CD4-positive, alpha-beta memory T cell (primary cell): ENCODE results near the gene HMG20A. TPM values are rescaled to one million over a fixed set of nuclear protein-coding genes. Genes with fewer than 3 reads are reported as not detected.

ENCODE experiments used
- CTCF ChIA-PET: fragments of 350-600 bp; sonication (Branson Sonifier 250); formaldehyde crosslinking; loops from one replicate; lab custom pipeline; 2021; ENCODE audit warnings: inconsistent platforms; ENCODE audit not compliant: partially characterized antibody; lab: Charles Lee
- POLR2A ChIA-PET: fragments of 350-600 bp; sonication (Branson Sonifier 250); formaldehyde crosslinking; loops from one replicate; lab custom pipeline; 2021; ENCODE audit not compliant: partially characterized antibody; lab: Charles Lee
- DNase-seq, 5 donors: peaks; one replicate each; pipeline versions ENCODE4 v3.0.0 to v3.0.0-alpha.2; 2020 to 2022; ENCODE audit warnings: mixed read lengths in 1 of 5
- H3K27ac ChIP-seq: one replicate; pipeline ENCODE4 v1.7.0; 2013; ENCODE audit warnings: low read depth, low read length
- H3K27me3 ChIP-seq: 2 replicates; pipeline ENCODE4 v1.7.0; 2013; ENCODE audit warnings: mild to moderate bottlenecking, low read length, moderate library complexity; ENCODE audit not compliant: insufficient read depth
- H3K36me3 ChIP-seq: 2 replicates; pipeline ENCODE4 v1.7.0; 2013; ENCODE audit warnings: mild to moderate bottlenecking, low read length, moderate library complexity; ENCODE audit not compliant: insufficient read depth
- H3K4me1 ChIP-seq: 2 replicates; pipeline ENCODE4 v1.7.0; 2013; ENCODE audit warnings: mild to moderate bottlenecking, low read length, moderate library complexity; ENCODE audit not compliant: insufficient read depth
- H3K4me3 ChIP-seq, 2 donors: one replicate each; pipeline ENCODE4 v1.7.0; 2013; ENCODE audit warnings: low read length in 2 of 2, mild to moderate bottlenecking in 1 of 2
- H3K9me3 ChIP-seq, 2 donors: one replicate each; pipeline ENCODE4 v1.7.0; 2013; ENCODE audit warnings: low read length in 2 of 2, control low read depth in 1 of 2; ENCODE audit not compliant: control insufficient read depth in 1 of 2
- H3K27ac Mint-ChIP-seq, 7 donors: one replicate each; pipeline ENCODE4 v1.8.0; 2020 to 2021; ENCODE audit warnings: mixed read lengths in 7 of 7, mild to moderate bottlenecking in 6 of 7, inconsistent platforms in 3 of 7, moderate library complexity in 3 of 7
- H3K27me3 Mint-ChIP-seq, 2 donors: one replicate each; pipeline ENCODE4 v1.8.0; 2020 to 2021; ENCODE audit warnings: mixed read lengths in 2 of 2
- H3K36me3 Mint-ChIP-seq, 2 donors: one replicate each; pipeline ENCODE4 v1.8.0; 2020 to 2021; ENCODE audit warnings: mixed read lengths in 2 of 2, inconsistent platforms in 1 of 2, mild to moderate bottlenecking in 1 of 2
- H3K4me1 Mint-ChIP-seq, 4 donors: one replicate each; pipeline ENCODE4 v1.8.0; 2020 to 2021; ENCODE audit warnings: mixed read lengths in 4 of 4, mild to moderate bottlenecking in 1 of 4
- H3K4me3 Mint-ChIP-seq, 8 donors: one replicate each; pipeline ENCODE4 v1.8.0; 2020 to 2021; ENCODE audit warnings: mixed read lengths in 8 of 8, mild to moderate bottlenecking in 7 of 8, moderate library complexity in 6 of 8, inconsistent platforms in 3 of 8
- H3K9me3 Mint-ChIP-seq, 8 donors: one replicate each; pipeline ENCODE4 v1.8.0; 2020 to 2021; ENCODE audit warnings: mixed read lengths in 8 of 8, mild to moderate bottlenecking in 5 of 8, inconsistent platforms in 3 of 8, moderate library complexity in 1 of 8
- intact Hi-C: fragments of 100-400 bp; cut with micrococcal nuclease; formaldehyde crosslinking; loops from one replicate; pipeline ENCODE4 v1.15.1; 2023
- polyA plus RNA-seq, 2 donors: library from polyadenylated mRNA; unstranded; fragments of 300-500 nt; fragmentation: Illumina TruSeq; gene quantifications; one replicate each; pipeline ENCODE4 v1.2.3, GENCODE V29; 2021
- total RNA-seq, 2 experiments: library from RNA; stranded (reverse); gene quantifications; one replicate each; pipeline ENCODE4 v1.2.3, GENCODE V29; 2021

Gene HMG20A
- total and polyA plus RNA-seq, 4 experiments from 2014 or later: 29.7 to 49.6 (median 42.1) TPM

GRCh38 chr15:77527164-77527778, 106.6 kb downstream of the HMG20A start:
- CTCF ChIA-PET: interaction anchor here (1.8 kb wide), 1 partner anchor 16 kb away, joined by 5 read pairs; no protein-coding TSS in a partner anchor
- POLR2A ChIA-PET: no interaction called here
- no peaks in the 10 kb centered on the region for H3K9me3 Mint-ChIP-seq
- Histone ChIP-seq H3K4me3 (no peak overlapping the region), H3K9me3 (no peaks in the 10 kb centered on the region), H3K27ac (no peak overlapping the region), H3K27me3 (no peaks in the 10 kb centered on the region), H3K4me1 (no peaks in the 10 kb centered on the region), H3K36me3 (no peaks in the 10 kb centered on the region)
- peaks cover 0 to 3% of the 10 kb centered on the region in 2 donors for H3K27me3 Mint-ChIP-seq
- no peak for DNase-seq
- no peaks in the 10 kb centered on the region for H3K36me3 Mint-ChIP-seq
- H3K27ac Mint-ChIP-seq: no peak overlapping the region
- intact Hi-C loops: no loop called here
- no peak overlapping the region for H3K4me3 Mint-ChIP-seq
- no peaks in the 10 kb centered on the region for H3K4me1 Mint-ChIP-seq

GRCh38 chr15:77527831-77528231, 107.1 kb downstream of the HMG20A start:
- H3K4me3 ChIP-seq: no peak overlapping the region
- no peaks in the 10 kb centered on the region for H3K4me1 ChIP-seq
- Mint-ChIP-seq H3K27me3 (peaks cover 0 to 5% of the 10 kb centered on the region in 2 donors), H3K4me1 (no peaks in the 10 kb centered on the region), H3K36me3 (no peaks in the 10 kb centered on the region), H3K27ac (no peak overlapping the region), H3K4me3 (no peak overlapping the region), H3K9me3 (no peaks in the 10 kb centered on the region)
- no peak overlapping the region for H3K27ac ChIP-seq
- no peaks in the 10 kb centered on the region for H3K27me3 ChIP-seq
- H3K9me3 ChIP-seq: no peaks in the 10 kb centered on the region
- POLR2A ChIA-PET: no interaction called here
- CTCF ChIA-PET: no interaction called here
- intact Hi-C loops: no loop called here
- DNase-seq: no peak
- H3K36me3 ChIP-seq: no peaks in the 10 kb centered on the region

GRCh38 chr15:77528290-77528967, 107.7 kb downstream of the HMG20A start:
- DNase-seq: no peak
- CTCF ChIA-PET: no interaction called here
- no peaks in the 10 kb centered on the region for H3K36me3 Mint-ChIP-seq

DNA sequence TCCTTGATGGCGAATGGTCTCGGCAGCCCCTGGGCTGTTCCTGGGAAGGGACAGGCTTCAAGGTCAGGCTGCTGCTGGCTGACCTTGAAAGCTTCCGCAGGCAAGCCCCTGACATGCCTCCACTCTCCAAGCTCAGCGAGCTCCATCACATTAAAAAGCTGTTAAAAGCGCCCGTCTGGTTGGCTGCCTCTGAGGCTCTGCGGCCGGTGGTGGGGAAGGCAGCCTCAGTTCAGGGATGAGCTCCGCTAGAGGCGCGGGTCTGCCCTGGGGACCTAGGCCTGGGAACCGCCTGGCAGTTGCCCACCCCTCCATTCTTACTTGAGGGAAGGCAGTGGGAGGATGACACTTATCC, 108.3 kb downstream of the HMG20A start:
- Histone ChIP-seq H3K27me3 (no peaks in the 10 kb centered on the region), H3K27ac (no peak overlapping the region), H3K36me3 (no peaks in the 10 kb centered on the region), H3K4me3 (no peak overlapping the region), H3K9me3 (no peaks in the 10 kb centered on the region), H3K4me1 (no peaks in the 10 kb centered on the region)
- no peaks in the 10 kb centered on the region for H3K4me1 Mint-ChIP-seq
- intact Hi-C loops: no loop called here
- H3K4me3 Mint-ChIP-seq: no peak overlapping the region
- no peaks in the 10 kb centered on the region for H3K9me3 Mint-ChIP-seq
- ChIA-PET CTCF (no interaction called here), POLR2A (no interaction called here)
- DNase-seq: no peak
- H3K36me3 Mint-ChIP-seq: no peaks in the 10 kb centered on the region
- peaks cover under 1 to 5% of the 10 kb centered on the region in 2 donors for H3K27me3 Mint-ChIP-seq
- H3K27ac Mint-ChIP-seq: no peak overlapping the region

More at GRCh38 chr15:77528290-77528967, 107.7 kb downstream of the HMG20A start:
- no peaks in the 10 kb centered on the region for H3K36me3 ChIP-seq
- peaks cover 0 to 5% of the 10 kb centered on the region in 2 donors for H3K27me3 Mint-ChIP-seq
- H3K4me1 Mint-ChIP-seq: no peaks in the 10 kb centered on the region
- no peaks in the 10 kb centered on the region for H3K4me1 ChIP-seq
- H3K4me3 ChIP-seq: no peak overlapping the region
- POLR2A ChIA-PET: no interaction called here
- intact Hi-C loops: no loop called here
- no peaks in the 10 kb centered on the region for H3K27me3 ChIP-seq
- H3K9me3 Mint-ChIP-seq: no peaks in the 10 kb centered on the region
- no peak overlapping the region for H3K4me3 Mint-ChIP-seq
- H3K27ac ChIP-seq: no peak overlapping the region
- no peaks in the 10 kb centered on the region for H3K9me3 ChIP-seq
- H3K27ac Mint-ChIP-seq: no peak overlapping the region

DNA sequence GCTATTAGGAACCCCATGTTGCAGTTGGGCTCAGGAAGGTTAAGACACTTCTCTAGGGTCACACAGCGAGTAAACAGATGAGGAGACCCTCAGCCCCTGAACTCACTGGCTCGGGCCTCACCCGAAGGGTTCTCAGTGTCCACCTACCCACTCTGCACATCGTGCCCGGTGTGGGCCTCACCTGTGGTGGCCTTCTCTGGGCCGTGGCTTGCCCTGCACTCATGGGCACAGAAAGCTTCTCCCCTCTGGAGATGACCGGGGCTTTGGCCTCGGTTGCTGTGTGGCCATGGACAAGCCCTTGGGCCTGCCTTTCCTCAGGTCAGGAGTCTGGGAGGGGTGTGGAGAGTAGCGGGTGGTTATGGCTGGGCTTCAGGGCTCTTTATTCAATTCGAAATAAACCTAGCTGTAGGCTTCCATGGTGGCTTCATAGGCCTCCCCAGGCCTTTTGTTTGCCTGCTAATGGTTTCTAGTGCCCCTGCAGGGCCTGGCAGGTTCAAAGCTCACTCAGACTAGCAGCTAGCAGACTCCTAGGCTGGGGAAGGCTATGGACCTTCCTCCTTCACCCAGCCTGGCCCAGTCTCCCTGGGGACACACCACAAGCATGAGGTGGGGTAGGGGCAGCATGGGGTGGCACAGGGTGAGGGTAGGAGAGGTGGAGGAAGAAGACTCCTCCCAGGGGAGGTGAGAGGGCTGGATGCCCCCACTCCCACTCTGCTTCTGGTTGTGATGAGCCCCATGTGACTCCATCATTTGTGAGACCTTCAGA, 108.9 kb downstream of the HMG20A start:
- peaks cover 4 to 5% of the 10 kb centered on the region in 2 donors for H3K27me3 Mint-ChIP-seq
- H3K27ac Mint-ChIP-seq: no peak overlapping the region
- H3K9me3 ChIP-seq: no peaks in the 10 kb centered on the region
- no peaks in the 10 kb centered on the region for H3K9me3 Mint-ChIP-seq
- no peaks in the 10 kb centered on the region for H3K4me1 Mint-ChIP-seq
- no peaks in the 10 kb centered on the region for H3K27me3 ChIP-seq
- CTCF ChIA-PET: interaction anchor here (0.9 kb wide), 1 partner anchor 13 kb away, joined by 3 read pairs; no protein-coding TSS in a partner anchor
- no peak for DNase-seq
- no peak overlapping the region for H3K4me3 ChIP-seq
- intact Hi-C loops: no loop called here
- no peaks in the 10 kb centered on the region for H3K4me1 ChIP-seq
- H3K36me3 Mint-ChIP-seq: no peaks in the 10 kb centered on the region
- POLR2A ChIA-PET: no interaction called here
- H3K36me3 ChIP-seq: no peaks in the 10 kb centered on the region
- H3K27ac ChIP-seq: no peak overlapping the region
- H3K4me3 Mint-ChIP-seq: no peak overlapping the region

GRCh38 chr15:77530576-77530975, 109.9 kb downstream of the HMG20A start:
- intact Hi-C loops: no loop called here
- Mint-ChIP-seq H3K9me3 (no peaks in the 10 kb centered on the region), H3K36me3 (no peaks in the 10 kb centered on the region), H3K27me3 (peaks cover 4 to 5% of the 10 kb centered on the region in 2 donors), H3K4me3 (no peak overlapping the region), H3K4me1 (no peaks in the 10 kb centered on the region), H3K27ac (no peak overlapping the region)
- H3K27me3 ChIP-seq: no peaks in the 10 kb centered on the region
- no peaks in the 10 kb centered on the region for H3K36me3 ChIP-seq
- DNase-seq: no peak
- no peaks in the 10 kb centered on the region for H3K4me1 ChIP-seq
- CTCF ChIA-PET: interaction anchor here (0.9 kb wide), 1 partner anchor 12 kb away, joined by 3 read pairs; no protein-coding TSS in a partner anchor
- no peak overlapping the region for H3K27ac ChIP-seq
- no peak overlapping the region for H3K4me3 ChIP-seq
- H3K9me3 ChIP-seq: no peaks in the 10 kb centered on the region
- POLR2A ChIA-PET: no interaction called here
